Liver (tissue), 3 donors: ENCODE measurements around the gene MANF.

Experiments
- EGR1 ChIP-seq, 2 donors: IDR thresholded peaks; 2 replicates each; pipeline ENCODE4 v1.6.1; 2016 to 2018; ENCODE audit warnings: antibody characterized with exemption in 2 of 2, low read depth in 2 of 2
- FOXA1 ChIP-seq: IDR thresholded peaks from 2 replicates; pipeline ENCODE4 v1.6.1; 2016; ENCODE audit warnings: antibody characterized with exemption
- MAX ChIP-seq: IDR thresholded peaks from 2 replicates; pipeline ENCODE4 v1.6.1; 2016; ENCODE audit warnings: antibody characterized with exemption
- RAD21 ChIP-seq, 2 donors: IDR thresholded peaks; 2 replicates each; pipeline ENCODE4 v1.6.1; 2016; ENCODE audit warnings: antibody characterized with exemption in 2 of 2, mild to moderate bottlenecking in 2 of 2
- RXRA ChIP-seq, 2 donors: IDR thresholded peaks; 2 replicates each; pipeline ENCODE4 v1.6.1; 2017 to 2018; ENCODE audit warnings: antibody characterized with exemption in 2 of 2, mild to moderate bottlenecking in 1 of 2
- TAF1 ChIP-seq: conservative IDR thresholded peaks from 2 replicates; pipeline ENCODE4 v1.6.1; 2016; ENCODE audit warnings: antibody characterized with exemption, mild to moderate bottlenecking
- YY1 ChIP-seq: IDR thresholded peaks from 2 replicates; pipeline ENCODE4 v1.6.1; 2016; ENCODE audit warnings: antibody characterized with exemption, mild to moderate bottlenecking
- TF ChIP-seq, protein P1 (sequence below): fragments of 150-350 bp; IDR thresholded peaks from 2 replicates; pipeline ENCODE4 v1.5.1; 2017; ENCODE audit warnings: improper control_type of control experiment, low read depth, low read length; ENCODE audit not compliant: missing input control
- donor health status: healthy.
- donor health status: healthy.

GRCh38 chr3:51350751-51351150, 34.3 kb upstream of the MANF start:
- TF ChIP-seq, protein P1, sequence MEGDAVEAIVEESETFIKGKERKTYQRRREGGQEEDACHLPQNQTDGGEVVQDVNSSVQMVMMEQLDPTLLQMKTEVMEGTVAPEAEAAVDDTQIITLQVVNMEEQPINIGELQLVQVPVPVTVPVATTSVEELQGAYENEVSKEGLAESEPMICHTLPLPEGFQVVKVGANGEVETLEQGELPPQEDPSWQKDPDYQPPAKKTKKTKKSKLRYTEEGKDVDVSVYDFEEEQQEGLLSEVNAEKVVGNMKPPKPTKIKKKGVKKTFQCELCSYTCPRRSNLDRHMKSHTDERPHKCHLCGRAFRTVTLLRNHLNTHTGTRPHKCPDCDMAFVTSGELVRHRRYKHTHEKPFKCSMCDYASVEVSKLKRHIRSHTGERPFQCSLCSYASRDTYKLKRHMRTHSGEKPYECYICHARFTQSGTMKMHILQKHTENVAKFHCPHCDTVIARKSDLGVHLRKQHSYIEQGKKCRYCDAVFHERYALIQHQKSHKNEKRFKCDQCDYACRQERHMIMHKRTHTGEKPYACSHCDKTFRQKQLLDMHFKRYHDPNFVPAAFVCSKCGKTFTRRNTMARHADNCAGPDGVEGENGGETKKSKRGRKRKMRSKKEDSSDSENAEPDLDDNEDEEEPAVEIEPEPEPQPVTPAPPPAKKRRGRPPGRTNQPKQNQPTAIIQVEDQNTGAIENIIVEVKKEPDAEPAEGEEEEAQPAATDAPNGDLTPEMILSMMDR, result no peak
- no peak for TF ChIP-seq EGR1 (IDR thresholded peaks at IDR 0.05; ENCODE audit: low read depth in 2 of 2)
- TF ChIP-seq YY1, result no peak
- TF ChIP-seq MAX, result no peak
- no peak for TF ChIP-seq TAF1
- TF ChIP-seq RAD21 (IDR thresholded peaks at IDR 0.05), result no peak
- TF ChIP-seq FOXA1, result no peak
- TF ChIP-seq RXRA (IDR thresholded peaks at IDR 0.05), result no peak
